Neuron (in vitro differentiated cells): Measurements from ENCODE around the gene NOP14.
"Not testable (repeated sequence)": the region's sequence is repeated elsewhere in the genome, so short reads cannot be mapped to it uniquely, and the experiment has no call there.

ENCODE experiments used
- H2AFZ ChIP-seq: one replicate; pipeline ENCODE4 v1.6.1; 2013; ENCODE audit warnings: low read depth, mild to moderate bottlenecking, inconsistent platforms, low read length, moderate library complexity
- H3K27me3 ChIP-seq: one replicate; pipeline ENCODE4 v1.6.1; 2013; ENCODE audit warnings: low read length; ENCODE audit not compliant: insufficient read depth
- H3K36me3 ChIP-seq: one replicate; pipeline ENCODE4 v1.6.1; 2013; ENCODE audit warnings: low read length; ENCODE audit not compliant: insufficient read depth
- H3K4me1 ChIP-seq: one replicate; pipeline ENCODE4 v1.6.1; 2013; ENCODE audit warnings: low read length; ENCODE audit not compliant: insufficient read depth
- H3K4me3 ChIP-seq: 2 replicates; pipeline ENCODE4 v1.5.1; 2013; ENCODE audit warnings: mild to moderate bottlenecking, low read length, moderate library complexity
- H3K9me3 ChIP-seq: one replicate; pipeline ENCODE4 v1.6.1; 2013; ENCODE audit warnings: low read length

Gene NOP14

GRCh38 chr4:2943364-2944090 is 19.7 kb downstream of the NOP14 start:
- Histone ChIP-seq H3K27me3 (no peaks in the 10 kb centered on the region), H3K36me3 (peaks cover 86% of the 10 kb centered on the region), H2AFZ (no peak overlapping the region)

DNA sequence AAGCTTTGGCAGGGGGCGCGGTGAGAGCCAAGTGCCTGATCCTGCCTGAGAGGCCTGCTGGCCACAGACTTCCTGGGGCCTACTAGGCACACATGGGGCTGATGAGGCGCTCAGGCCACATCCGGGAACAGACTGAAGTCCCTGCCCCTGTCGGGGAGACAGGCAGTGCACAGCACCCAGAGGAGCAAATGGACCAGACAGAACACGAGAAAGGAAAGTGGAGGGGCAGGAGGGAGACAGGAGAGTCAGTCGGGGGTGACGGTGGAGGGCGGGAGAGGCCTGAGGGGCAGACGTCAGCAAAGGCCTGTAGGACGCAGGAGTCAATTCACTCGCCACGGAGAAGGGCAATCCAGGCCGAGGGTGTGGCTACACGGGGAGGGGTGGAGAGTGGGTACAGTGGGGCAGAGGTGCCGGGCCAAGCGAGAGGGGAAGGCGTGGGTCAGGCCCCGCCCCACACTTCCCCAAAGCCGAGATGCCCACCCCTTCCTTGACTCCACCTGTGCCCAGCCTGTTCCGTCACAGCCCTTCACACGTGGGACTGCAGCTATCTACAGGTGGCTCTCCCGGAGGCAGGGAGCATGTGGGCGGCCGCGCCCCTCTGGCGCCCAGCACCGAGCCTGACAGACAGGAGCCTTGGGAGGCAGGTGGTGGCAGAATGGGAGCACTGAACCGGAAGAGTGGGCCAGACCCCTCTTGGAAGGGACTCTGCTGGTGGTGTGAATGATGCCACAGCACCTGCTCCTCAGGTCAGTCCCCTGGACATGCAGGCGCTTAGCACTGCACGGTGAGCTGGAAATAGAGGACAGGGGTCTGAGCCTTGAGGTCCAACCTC is 20.5 kb downstream of the NOP14 start:
- no peaks in the 10 kb centered on the region for H3K4me1 ChIP-seq
- H3K27me3 ChIP-seq, result no peaks in the 10 kb centered on the region
- no peaks in the 10 kb centered on the region for H3K9me3 ChIP-seq
- H3K4me3 ChIP-seq, result no peak overlapping the region
- H2AFZ ChIP-seq, result no peak overlapping the region
- H3K36me3 ChIP-seq, result peaks cover 87% of the 10 kb centered on the region

More at GRCh38 chr4:2943364-2944090, 19.7 kb downstream of the NOP14 start:
- no peak overlapping the region for H3K4me3 ChIP-seq
- H3K4me1 ChIP-seq, result no peaks in the 10 kb centered on the region
- no peaks in the 10 kb centered on the region for H3K9me3 ChIP-seq

DNA sequence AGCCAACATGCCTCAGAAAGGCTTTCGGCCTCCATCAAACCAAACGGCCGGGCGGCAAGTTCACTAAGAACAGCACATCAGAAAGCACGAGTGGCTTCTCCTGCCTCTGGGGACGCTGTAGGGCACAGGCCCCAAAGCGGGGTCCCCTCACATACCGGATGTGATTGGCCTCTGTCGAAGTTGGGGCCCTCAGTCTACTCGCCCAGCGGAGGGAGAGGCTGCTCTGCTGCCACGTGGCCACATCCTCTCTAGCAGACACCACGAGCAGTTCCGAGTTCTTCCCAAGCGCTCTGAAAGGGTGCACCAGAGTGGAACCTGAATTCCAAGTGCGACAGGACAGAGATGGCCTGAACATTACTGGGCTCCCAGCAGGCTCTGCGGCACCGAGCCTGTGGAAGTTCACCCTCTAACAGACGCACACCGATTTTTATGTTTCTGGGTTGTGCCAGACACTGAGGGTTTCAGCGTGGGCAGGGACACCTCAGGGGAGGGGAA is 21.1 kb downstream of the NOP14 start:
- H3K4me1 ChIP-seq, result no peaks in the 10 kb centered on the region
- peaks cover 87% of the 10 kb centered on the region for H3K36me3 ChIP-seq
- no peaks in the 10 kb centered on the region for H3K27me3 ChIP-seq
- no peaks in the 10 kb centered on the region for H3K9me3 ChIP-seq
- no peak overlapping the region for H2AFZ ChIP-seq
- H3K4me3 ChIP-seq, result no peak overlapping the region

DNA sequence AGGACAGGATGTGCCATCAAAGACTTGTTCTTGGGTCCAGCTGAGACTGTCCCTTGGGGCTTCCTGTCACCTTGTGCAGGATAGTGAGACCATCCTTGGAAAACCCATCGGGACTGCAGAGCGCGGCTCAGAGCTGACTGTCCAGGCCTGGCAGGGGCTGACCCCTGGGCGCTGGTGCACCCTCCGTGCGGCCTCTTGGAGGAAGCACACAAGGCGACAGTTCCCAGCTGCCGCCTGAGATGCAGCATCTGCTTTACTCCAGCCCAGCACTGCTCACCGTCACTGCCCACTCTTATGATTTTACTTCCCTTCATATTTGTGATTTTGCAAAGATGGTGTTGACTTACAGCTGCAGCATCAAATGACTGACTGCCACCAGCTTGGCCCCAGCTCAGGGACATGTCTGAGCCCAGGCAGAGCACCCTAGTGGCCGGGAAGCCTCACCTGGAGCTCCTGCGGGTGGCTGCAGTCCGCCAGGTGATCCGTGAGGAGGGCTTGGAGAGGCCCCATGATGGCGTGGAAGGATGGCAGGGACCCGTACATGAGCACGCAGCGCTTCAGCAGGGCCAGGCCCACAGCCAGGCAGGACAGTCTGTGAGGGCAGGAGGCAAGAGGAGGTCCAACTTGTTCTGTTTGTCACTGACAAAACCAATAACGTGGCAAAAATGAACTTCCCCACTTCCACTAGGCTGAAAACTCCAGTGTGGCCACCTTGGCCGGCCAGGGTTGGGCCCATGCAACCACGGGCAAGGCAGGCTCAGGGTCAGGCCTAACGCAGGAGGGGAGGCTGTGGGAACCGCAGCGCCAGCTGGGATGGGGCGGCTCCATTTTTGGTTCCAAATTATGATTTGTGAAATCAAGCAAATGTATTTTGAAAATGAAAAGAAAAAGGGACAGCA is 21.8 kb downstream of the NOP14 start:
- H3K9me3 ChIP-seq, result no peaks in the 10 kb centered on the region
- no peak overlapping the region for H2AFZ ChIP-seq
- H3K4me1 ChIP-seq, result no peaks in the 10 kb centered on the region
- peaks cover 84% of the 10 kb centered on the region for H3K36me3 ChIP-seq
- H3K27me3 ChIP-seq, result no peaks in the 10 kb centered on the region
- no peak overlapping the region for H3K4me3 ChIP-seq

GRCh38 chr4:2940267-2941137 is 22.7 kb downstream of the NOP14 start:
- Histone ChIP-seq H3K9me3 (no peaks in the 10 kb centered on the region), H3K27me3 (no peaks in the 10 kb centered on the region), H3K4me3 (no peak overlapping the region), H3K36me3 (peaks cover 77% of the 10 kb centered on the region), H2AFZ (no peak overlapping the region), H3K4me1 (peaks cover 9% of the 10 kb centered on the region)

DNA sequence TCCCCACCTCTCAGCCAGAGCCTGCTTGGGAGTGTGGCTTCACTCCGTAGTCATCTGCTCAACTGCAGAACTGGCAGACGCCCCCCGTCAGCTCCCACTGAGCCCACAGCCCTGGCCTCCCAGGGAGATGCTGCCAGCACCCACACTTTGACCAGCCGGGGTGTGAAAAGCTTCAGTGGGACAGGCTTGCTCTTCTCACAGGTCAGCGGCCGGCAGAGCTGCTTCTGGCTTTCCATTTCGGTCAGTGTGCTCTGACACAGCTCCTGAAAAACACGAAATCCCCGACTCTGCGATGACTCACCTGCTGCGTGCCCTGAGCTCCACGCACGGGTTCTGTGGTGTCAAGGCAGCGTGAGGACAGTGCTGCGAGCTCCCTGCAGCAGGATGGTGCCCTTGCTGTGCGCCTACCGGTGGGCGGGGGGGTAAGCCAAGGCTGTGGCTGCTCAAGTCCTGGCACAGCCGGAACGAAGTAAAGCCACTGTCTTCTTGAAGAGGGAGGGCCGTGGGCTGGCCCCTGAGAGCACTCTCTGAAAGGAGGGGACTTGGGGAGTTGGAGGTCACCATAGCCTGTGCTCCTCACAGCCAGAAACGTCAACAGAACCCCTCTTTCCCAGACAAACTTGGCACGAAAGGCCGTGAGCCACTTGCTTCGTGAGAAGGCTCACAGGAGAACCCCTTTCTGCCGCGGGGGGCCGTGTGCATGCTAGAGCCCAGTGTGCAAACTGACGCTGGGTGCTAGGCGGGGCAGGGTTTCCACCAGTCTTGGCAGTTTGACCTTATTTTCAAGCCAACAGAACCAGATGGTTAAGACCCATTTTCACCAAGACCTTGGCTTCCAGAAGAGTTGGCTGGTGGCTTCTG is 23.6 kb downstream of the NOP14 start:
- Histone ChIP-seq H3K36me3 (peaks cover 68% of the 10 kb centered on the region), H3K9me3 (no peaks in the 10 kb centered on the region), H3K4me1 (peaks cover 12% of the 10 kb centered on the region)

DNA sequence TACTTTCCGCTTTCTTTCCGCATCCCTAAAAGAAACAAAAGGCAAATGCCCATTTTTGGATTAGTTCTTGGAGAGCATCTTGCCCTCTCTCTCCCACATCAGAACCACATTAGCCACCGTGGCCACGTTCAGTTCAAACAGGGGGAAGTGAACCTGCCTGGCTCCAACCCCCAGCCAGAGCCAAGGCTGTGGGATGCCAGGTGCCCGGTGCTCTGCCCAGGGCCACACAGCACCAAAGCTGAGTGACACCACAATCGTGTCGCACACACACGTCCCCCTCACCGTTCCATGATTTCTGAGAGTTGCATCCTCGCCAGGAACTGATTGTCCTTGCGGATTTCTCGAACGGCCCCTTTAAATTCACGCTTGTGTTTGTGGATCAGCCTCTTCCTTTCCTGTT is 24.3 kb downstream of the NOP14 start:
- H2AFZ ChIP-seq, result no peak overlapping the region
- no peak overlapping the region for H3K4me3 ChIP-seq
- peaks cover 12% of the 10 kb centered on the region for H3K4me1 ChIP-seq
- no peaks in the 10 kb centered on the region for H3K9me3 ChIP-seq
- H3K27me3 ChIP-seq, result no peaks in the 10 kb centered on the region
- peaks cover 64% of the 10 kb centered on the region for H3K36me3 ChIP-seq

More for the DNA sequence above, 23.6 kb downstream of the NOP14 start:
- Histone ChIP-seq H2AFZ (no peak overlapping the region), H3K27me3 (no peaks in the 10 kb centered on the region), H3K4me3 (no peak overlapping the region)

DNA sequence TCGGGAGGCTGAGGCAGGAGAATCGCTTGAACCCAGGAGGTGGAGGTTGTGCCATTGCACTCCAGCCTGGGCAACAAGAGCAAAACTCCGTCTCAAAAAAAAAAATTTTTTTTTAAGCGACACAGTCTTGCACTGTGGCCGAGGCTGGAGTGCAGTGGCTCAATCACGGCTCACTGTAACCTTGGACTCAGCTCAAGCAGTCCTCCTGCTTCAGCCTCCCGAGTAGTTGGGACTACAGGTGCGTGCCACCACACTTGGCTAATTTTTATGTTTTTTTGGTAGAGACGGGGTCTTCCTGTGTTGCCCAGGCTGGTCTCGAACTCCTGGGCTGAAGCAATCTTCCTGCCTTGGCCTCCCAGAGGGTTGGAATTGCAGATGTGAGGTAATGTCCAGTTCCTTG is 24.8 kb downstream of the NOP14 start:
- H3K4me3 ChIP-seq, H3K27me3 ChIP-seq, H3K9me3 ChIP-seq, H2AFZ ChIP-seq: not testable (repeated sequence)
- H3K4me1 ChIP-seq, result peaks cover 15% of the 10 kb centered on the region
- peaks cover 60% of the 10 kb centered on the region for H3K36me3 ChIP-seq

GRCh38 chr4:2937986-2938385 is 25.2 kb downstream of the NOP14 start:
- Histone ChIP-seq H3K36me3 (peaks cover 57% of the 10 kb centered on the region), H2AFZ (no peak overlapping the region), H3K27me3 (no peaks in the 10 kb centered on the region), H3K9me3 (no peaks in the 10 kb centered on the region), H3K4me3 (no peak overlapping the region), H3K4me1 (peaks cover 15% of the 10 kb centered on the region)

DNA sequence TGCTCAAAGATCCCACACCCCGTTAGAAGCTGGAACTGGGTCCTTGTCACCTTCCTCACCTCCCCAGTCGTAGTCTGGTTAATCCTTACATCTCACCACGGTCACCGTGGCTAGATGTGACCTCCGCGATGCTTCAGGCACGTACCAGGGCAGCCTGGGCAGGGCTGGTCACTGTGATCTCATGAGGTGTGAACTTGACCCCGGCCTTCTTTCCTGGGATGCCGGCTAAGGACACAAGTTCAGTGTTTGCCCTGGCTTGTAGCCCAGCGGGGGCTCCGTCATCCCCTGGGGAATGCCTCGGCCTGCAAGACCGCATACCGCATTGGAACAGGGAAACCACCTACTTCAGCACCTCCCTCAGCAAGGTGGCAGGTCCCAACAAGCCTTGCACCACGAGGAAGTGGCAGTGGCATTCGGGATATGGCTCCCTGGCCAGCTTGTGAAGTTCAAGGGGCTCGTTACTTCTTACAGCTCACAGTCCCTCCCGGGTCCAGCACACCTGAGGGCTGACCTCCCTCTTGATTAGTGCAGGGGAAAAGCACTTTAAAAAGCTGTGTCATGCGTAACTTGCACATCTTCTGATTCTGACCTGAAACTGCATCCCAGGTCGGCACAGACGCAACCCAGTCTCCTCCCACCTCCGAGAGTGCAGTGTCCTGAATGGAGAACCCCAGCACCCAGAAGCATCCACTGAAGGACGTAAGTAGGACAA is 25.9 kb downstream of the NOP14 start:
- H3K4me3 ChIP-seq, result no peak overlapping the region
- peaks cover 52% of the 10 kb centered on the region for H3K36me3 ChIP-seq

DNA sequence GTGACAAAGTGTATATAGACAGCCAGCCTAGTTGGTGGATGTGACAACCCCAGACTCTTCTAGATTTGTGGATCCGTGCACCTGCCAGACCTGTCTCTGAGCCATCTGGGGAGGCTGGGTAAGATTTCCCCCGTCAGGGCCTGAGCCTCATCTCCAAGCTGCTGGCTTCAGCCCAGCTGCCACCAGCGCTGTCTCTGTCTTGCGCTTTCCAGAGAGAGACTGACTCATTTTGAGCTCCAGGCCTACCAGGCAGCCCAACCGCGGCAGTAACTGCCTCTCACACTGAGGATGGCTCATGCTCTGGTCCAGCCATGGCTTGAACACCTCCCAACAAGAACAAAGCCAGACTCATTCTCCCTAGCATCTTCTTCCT is 26.4 kb downstream of the NOP14 start:
- H3K4me1 ChIP-seq, result peaks cover 15% of the 10 kb centered on the region
- no peak overlapping the region for H3K4me3 ChIP-seq
- peaks cover 52% of the 10 kb centered on the region for H3K36me3 ChIP-seq
- H2AFZ ChIP-seq, result no peak overlapping the region
- no peaks in the 10 kb centered on the region for H3K9me3 ChIP-seq
- no peaks in the 10 kb centered on the region for H3K27me3 ChIP-seq

More for the DNA sequence above, 25.9 kb downstream of the NOP14 start:
- peaks cover 15% of the 10 kb centered on the region for H3K4me1 ChIP-seq
- no peak overlapping the region for H2AFZ ChIP-seq
- H3K27me3 ChIP-seq, result no peaks in the 10 kb centered on the region
- no peaks in the 10 kb centered on the region for H3K9me3 ChIP-seq
